GM12872 (cell line): ENCODE data around the gene CNNM4.

Experiments used
- CTCF ChIP-seq: IDR thresholded peaks from 3 replicates; pipeline ENCODE4 v1.5.1; 2011; ENCODE audit warnings: low read depth, mild to moderate bottlenecking, low read length, moderate library complexity; ENCODE audit not compliant: insufficient read depth

Gene CNNM4

GRCh38 chr2:96819128-96819875, 58.6 kb downstream of the CNNM4 start:
- TF ChIP-seq CTCF = no peak

GRCh38 chr2:96819876-96820511, 59.3 kb downstream of the CNNM4 start:
- TF ChIP-seq CTCF = 0 out of 3 replicates have a peak, but pooled peaks have one; percentile 5

DNA sequence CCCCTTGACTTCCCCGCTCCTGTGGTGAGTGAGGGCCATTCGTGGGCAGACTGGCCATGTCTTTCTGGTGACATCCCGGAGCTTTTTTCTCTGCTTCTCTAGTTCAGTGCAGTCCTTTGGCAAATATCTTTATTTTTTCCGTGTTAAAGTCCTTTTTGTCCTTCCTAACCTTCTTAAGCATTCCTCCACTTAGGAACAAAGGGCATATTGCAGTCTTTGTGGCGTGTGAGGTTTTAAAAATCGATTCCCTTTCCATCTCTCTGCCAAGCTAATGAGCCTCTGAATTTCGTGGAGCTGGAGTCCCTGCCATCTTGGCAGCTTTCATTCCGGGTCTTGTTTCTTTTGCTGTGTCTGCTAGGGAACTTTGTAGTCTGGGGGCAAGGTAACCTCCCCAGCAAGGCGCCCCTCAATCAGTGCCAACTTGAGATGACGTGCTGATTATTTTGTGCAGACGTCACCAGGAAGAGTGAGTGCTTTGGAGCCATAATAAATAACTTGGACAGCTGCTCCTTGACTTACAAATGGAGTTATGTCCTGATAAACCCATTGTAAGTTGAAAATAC, 60.5 kb downstream of the CNNM4 start:
- no peak for TF ChIP-seq CTCF

- no peak for TF ChIP-seq CTCF
These were observed 62.1 kb downstream of the CNNM4 start for GRCh38 chr2:96822786-96823185.

DNA sequence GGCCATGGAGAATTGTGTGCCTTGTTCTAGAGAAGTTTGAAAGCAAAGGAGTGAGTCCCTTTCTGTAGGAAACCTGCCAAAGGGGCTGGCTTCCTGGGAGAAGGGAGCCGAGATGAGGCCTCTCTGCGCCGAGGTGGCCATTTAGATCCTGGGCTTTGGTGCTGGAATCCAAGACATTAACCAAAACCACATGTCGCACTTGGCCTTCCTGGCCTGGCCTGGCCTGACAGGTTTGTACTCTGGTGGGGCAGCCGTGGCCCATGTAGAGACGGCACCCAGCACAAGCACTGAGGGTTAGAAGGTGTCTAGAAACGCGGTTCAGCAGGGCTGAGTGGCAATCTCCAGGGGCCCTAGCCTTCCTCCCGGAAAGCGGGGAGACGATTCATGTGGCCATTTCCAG, 62.5 kb downstream of the CNNM4 start:
- no peak for TF ChIP-seq CTCF

DNA sequence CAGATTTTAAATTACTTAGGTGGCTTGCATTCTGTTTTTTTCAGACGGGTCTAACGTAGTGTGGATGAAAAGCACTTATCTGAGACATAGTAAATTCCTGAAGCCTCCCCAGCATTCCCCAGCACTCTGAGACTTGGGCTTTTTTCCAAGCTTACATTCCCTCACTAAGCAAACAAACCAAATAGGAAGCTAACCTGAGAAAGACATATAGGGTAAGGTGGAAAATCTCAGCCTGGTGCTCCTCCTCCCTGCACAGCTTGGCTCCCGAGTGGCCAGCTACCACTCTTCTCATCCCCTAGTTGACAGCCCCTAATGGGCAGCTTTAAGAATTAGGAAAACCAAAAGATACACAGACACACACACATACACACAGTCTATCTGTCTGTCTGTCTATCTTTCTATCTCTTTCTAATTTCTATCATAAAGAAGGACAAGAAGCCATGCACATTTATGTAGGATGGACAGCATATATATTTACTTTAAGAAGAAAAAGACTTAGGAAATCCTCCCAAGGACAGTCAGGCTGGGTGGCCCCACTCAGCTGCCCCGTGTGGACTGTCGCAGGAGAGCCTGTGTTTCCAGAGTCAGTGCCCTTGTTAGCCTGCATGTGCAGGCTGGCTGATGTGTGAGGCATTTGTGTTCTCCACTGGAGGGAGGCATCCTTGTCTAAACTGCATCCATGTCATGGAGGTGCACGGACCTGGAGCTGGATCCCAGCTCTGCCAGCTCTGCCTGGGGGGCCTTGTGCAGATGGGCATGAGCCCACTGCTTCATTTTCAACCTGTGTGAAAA, 63.6 kb downstream of the CNNM4 start:
- TF ChIP-seq CTCF = no peak

GRCh38 chr2:96825057-96825456, 64.4 kb downstream of the CNNM4 start:
- TF ChIP-seq CTCF = no peak
